SW 1271 (cell line): ENCODE measurements around the gene MRPL52.
"Not testable (repeated sequence)": the region's sequence is repeated elsewhere in the genome, so short reads cannot be mapped to it uniquely, and the experiment has no call there.

ENCODE experiments used
- DNase-seq, 2 experiments: peaks; one replicate each; lab custom pipeline; 2025; lab: John Stamatoyannopoulos, UW

Gene MRPL52

DNA sequence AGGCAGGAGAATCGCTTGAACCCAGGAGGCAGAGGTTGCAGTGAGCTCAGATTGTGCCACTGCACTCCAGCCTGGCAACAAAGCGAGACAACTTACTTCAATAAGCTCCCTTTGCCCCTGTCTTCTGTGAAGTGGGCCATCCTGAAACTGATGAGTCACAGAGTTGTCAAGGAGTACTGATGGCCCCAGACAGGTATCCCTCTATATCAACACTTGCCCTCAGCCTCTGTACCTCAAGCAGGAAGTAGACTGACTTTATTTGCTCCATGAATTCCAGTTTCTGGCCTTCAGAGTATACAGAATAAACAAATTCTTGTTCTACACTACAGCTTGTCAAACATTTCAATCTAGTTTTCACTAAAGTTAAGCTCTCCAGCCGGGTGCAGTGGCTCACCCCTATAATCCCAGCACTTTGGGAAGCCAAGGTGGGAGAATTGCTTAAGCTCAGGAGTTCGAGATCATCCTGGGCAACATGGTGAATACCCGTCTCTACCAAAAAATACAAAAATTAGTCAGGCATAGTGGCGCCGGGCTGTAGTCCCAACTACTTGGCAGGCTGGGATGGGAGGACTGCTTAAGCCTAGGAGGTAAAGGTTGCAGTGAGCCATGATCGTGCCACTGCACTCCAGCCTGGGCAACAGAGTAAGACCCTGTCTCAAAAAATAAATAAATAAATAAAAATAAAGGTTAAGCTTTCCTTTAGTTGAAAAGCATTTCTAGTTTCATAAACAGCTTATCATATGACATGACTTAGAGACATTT lies 25.5 kb downstream of the MRPL52 start:
- DNase-seq, result no peak

DNA sequence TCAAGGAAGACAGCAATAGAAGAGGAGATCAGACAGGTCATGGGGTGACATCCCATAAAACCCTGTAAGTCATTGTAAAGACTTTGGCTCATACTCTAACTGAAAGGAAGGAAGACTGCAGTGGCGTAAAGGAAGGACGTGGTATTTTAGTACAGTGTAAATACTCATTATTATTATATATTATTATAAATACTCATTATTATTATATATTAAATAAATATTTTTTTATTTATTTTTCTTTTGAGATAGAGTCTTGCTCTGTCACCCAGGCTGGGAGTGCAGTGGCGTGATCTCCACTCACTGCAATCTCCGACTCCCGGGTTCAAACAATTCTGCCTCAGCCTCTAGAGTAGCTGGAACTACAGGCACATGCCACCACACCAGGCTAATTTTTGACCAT lies 26.7 kb downstream of the MRPL52 start:
- no peak for DNase-seq

DNA sequence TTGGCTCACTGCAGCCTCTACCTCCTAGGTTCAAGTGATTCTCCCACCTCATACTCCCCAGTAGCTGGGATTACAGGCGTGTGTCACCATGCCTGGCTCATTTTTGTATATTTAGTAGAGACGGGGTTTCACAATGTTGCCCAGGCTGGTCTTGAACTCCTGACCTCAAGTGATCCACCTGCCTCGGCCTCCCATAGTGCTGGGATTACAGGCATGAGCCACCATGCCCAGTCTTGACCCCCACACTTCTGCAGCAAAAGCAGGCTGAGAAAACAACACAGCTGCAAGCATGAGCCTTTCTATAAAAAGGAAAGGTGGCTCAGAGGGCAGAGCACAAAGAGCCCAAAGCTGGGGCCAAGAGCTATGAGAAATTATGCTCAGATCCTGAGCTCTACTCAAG lies 30.7 kb downstream of the MRPL52 start:
- not testable (repeated sequence) for DNase-seq

DNA sequence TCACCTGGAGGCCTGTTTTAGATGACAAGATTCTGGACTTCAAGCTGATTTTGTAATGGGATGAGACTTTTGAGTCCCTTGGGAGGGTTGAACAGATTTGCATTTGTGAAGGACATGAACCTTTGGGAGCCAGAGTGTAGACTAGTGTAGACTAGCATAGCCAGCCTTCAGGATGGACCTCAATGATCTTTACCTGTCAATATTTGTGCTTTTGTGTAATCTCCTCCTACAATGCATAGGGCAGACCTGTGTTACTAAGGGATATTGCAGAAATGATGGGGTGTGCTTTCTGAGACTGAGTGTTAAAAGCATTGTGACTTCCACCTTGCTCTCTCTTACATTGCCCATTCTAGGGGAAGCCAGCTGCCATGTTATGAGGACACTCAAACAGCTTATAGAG lies 32.0 kb downstream of the MRPL52 start:
- no peak for DNase-seq

GRCh38 chr14:22864979-22865378 lies 35.3 kb downstream of the MRPL52 start:
- no peak for DNase-seq

DNA sequence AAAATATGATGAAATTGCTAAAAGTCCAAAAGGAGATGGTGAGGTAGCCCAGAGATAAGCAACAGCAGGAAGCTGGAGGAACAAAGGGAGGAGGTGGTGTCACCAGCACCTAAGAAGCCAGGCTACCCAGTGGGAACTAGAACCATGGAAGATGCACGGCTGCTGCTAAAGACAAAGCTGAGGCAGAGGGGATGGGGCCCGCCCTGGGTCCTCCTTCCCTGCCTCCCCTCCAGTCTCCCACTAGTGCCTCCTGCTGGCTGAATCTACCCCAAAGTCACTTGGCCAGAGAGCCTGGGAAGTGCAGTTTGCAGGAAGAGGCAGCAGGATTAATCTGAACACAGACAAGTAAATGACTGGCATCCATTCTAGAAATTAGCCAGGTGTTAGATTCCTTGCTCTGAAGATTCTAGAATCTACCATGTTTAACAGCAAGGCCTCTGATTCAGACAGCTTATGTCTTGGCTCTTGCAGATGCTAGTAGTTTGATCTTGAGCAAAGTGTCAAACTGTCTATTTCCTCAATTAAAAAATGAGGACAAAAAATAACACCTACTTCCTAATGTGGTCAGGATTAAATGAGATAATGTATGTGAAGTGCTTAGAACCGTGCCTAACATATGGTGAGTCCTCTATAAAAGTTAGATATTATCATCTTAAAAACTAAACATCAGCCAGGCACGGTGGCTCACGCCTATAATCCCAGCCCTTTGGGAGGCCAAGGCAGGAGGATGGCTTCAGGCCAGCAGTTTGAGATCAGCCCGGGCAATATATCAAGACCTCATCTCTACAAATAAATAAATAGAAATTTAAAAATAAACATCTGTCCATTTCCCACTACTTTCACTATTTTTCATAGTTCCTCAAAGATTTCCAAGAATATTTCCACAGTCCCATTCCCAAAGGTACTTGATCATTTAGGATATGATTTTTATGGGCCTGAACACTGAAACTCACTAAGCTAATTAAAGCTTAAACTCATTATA lies 36.0 kb downstream of the MRPL52 start:
- no peak for DNase-seq

- no peak for DNase-seq
Measured at GRCh38 chr14:22866874-22867273, 37.2 kb downstream of the MRPL52 start.

- no peak for DNase-seq
Measured at GRCh38 chr14:22870811-22871223, 41.1 kb downstream of the MRPL52 start.

GRCh38 chr14:22871224-22872032 lies 41.7 kb downstream of the MRPL52 start, which contains the start of gene LRP10:
Gene LRP10, plus strand, starts transcription at chr14:22871740. Its CDS starts 564 bp downstream, at chr14:22872304.
- DNase-seq, result peak; percentile 85 to 96

DNA sequence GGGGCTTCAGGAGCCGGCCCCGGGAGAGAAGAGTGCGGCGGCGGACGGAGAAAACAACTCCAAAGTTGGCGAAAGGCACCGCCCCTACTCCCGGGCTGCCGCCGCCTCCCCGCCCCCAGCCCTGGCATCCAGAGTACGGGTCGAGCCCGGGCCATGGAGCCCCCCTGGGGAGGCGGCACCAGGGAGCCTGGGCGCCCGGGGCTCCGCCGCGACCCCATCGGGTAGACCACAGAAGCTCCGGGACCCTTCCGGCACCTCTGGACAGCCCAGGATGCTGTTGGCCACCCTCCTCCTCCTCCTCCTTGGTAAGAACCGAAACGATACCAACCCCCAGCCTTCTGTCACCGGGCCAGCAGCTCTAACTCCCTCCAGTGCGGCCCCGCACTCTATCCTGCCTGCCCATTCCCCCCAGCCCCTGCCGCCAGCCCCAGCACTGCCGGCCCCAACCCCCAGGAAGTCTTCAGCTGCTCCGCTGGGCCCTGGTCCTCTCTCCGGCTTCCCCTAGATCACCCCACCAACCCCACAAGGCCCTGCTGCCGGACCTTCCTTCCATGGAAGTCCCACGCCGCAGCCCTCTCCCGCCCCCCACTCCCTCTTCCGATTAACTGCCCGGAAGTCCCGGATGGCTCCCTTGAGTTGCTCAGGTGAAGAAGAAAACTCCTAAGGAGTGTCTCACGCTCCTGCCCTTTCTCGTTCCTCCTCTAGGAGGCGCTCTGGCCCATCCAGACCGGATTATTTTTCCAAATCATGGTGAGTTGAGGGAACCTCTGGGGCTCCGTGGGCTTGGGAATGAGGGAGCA lies 42.5 kb downstream of the MRPL52 start:
- peak; percentile 33 to 80 for DNase-seq

DNA sequence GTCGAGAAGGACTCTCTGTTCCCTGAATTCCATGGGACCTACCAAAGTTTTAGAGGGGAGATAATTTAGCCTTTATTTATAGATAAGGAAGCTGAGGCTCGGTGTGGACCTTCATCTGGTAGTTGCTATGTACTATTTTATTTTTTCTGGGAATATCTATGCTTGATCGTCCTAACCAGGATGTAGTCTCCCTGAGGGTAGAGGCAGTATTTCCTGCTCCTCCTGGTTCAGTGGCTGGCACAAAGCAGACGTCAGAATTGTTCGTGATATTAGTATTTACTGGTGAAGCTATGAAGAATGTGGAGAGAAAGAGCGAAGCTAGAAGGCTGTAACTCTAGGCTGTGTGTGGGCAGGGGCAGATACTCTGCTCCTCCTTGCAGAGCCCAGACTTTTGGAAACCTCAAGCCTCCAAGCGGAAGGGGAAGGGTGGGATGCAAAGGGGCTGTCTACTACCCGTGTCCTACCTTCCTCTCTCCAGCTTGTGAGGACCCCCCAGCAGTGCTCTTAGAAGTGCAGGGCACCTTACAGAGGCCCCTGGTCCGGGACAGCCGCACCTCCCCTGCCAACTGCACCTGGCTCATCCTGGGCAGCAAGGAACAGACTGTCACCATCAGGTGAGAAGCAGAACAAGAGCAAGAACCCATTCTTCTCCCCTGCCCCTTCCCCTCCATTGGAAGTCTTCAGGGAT lies 43.3 kb downstream of the MRPL52 start:
- DNase-seq, result no peak

DNA sequence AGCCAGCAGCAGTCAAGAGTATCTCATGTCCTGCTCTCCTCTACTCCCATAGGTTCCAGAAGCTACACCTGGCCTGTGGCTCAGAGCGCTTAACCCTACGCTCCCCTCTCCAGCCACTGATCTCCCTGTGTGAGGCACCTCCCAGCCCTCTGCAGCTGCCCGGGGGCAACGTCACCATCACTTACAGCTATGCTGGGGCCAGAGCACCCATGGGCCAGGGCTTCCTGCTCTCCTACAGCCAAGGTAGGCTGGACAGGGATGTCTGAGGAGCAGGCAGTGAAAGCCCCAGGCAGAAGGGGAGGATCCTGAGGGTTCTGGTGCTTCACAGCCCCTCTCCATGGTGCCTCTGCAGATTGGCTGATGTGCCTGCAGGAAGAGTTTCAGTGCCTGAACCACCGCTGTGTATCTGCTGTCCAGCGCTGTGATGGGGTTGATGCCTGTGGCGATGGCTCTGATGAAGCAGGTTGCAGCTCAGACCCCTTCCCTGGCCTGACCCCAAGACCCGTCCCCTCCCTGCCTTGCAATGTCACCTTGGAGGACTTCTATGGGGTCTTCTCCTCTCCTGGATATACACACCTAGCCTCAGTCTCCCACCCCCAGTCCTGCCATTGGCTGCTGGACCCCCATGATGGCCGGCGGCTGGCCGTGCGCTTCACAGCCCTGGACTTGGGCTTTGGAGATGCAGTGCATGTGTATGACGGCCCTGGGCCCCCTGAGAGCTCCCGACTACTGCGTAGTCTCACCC lies 45.5 kb downstream of the MRPL52 start:
- DNase-seq, result no peak

DNA sequence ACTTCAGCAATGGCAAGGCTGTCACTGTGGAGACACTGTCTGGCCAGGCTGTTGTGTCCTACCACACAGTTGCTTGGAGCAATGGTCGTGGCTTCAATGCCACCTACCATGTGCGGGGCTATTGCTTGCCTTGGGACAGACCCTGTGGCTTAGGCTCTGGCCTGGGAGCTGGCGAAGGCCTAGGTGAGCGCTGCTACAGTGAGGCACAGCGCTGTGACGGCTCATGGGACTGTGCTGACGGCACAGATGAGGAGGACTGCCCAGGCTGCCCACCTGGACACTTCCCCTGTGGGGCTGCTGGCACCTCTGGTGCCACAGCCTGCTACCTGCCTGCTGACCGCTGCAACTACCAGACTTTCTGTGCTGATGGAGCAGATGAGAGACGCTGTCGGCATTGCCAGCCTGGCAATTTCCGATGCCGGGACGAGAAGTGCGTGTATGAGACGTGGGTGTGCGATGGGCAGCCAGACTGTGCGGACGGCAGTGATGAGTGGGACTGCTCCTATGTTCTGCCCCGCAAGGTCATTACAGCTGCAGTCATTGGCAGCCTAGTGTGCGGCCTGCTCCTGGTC lies 46.1 kb downstream of the MRPL52 start:
- DNase-seq, result no peak

- DNase-seq, result no peak
Measured at GRCh38 chr14:22877000-22877501, 47.4 kb downstream of the MRPL52 start.

GRCh38 chr14:22878271-22879246 lies 48.9 kb downstream of the MRPL52 start:
- no peak for DNase-seq

DNA sequence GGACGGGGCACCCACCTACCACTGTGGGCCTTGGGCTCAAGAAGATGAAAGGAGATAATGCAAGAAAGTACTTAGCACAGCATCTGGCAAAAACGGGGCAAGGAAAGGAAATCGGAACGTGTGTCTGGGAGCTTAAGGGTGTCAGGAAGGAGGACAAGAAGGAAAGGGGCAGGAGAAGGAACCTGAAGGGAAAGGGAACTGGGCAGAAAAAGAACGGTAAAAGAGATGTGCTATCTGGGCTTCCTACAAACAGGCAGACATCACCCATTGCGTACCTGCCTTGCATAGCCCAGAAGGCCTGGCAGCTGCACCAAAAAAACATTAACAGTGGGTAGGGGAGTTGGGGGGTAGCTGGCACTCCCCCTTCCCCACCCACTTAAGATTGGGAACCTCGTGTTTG lies 52.4 kb downstream of the MRPL52 start:
- DNase-seq, result no peak

DNA sequence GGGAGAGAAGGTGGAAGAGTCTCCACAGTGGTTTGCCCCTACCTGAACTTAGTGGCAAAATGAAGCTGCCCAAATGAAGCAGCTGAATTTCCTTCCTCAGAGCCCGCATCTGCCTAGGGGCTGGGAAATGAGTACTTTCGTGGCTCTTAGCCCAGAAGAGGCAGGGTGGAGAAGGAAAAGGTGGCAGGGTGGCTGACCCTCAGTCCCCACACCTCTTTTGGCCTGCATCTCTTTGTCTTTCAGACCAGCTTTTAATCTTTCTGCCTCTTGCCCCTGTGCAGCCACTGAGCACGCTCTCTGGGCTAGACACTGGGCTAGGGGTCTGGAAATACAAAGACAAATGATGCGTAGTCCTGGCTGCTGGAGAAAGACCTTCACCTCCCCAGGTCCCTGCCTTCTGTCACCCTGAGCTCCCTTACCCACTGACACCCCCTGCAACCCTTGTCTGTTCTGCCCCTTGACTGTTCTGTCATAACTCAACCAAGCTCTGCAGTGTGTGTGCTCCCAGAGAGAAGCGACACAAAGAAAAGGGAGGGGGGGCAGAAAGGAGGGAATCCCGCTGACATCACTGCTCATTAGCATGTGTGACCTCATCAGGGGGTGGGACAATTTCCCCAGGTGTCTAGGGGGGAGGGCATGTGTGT lies 53.0 kb downstream of the MRPL52 start:
- no peak for DNase-seq
